Measurements from ENCODE around the gene PNPO. TPM values are rescaled to one million over a fixed set of nuclear protein-coding genes. Genes with fewer than 3 reads are reported as not detected.

The PNPO gene
- total RNA-seq, 2 donors from 2014 or later: 18.1 to 70.5 TPM

- DNase-seq: no peak
Measured at GRCh38 chr17:47981462-47981861, 40.1 kb downstream of the PNPO start.

GRCh38 chr17:47982091-47982617 lies 40.8 kb downstream of the PNPO start:
- intact Hi-C loops (cut with DNase I): no loop called here
- no peak for TF ChIP-seq CTCF (IDR thresholded peaks at IDR 0.05)
- Histone ChIP-seq H3K4me1 (no peaks in the 10 kb centered on the region), H3K4me3 (no peak overlapping the region), H3K9ac (ENCODE audit: low read depth in 2 of 2, low read length in 2 of 2) (no peak overlapping the region), H3K27ac (no peak overlapping the region), H3K9me3 (no peaks in the 10 kb centered on the region), H3K27me3 (no peaks in the 10 kb centered on the region), H3K36me3 (peaks cover 12% of the 10 kb centered on the region)
- no peak for DNase-seq

More at GRCh38 chr17:47981462-47981861, 40.1 kb downstream of the PNPO start:
- Histone ChIP-seq H3K36me3 (peaks cover 12% of the 10 kb centered on the region), H3K4me3 (no peak overlapping the region), H3K27ac (no peak overlapping the region), H3K4me1 (no peaks in the 10 kb centered on the region), H3K27me3 (no peaks in the 10 kb centered on the region), H3K9ac (ENCODE audit: low read depth in 2 of 2, low read length in 2 of 2) (no peak overlapping the region), H3K9me3 (no peaks in the 10 kb centered on the region)
- no peak for TF ChIP-seq CTCF (IDR thresholded peaks at IDR 0.05)
- intact Hi-C loops (cut with DNase I): no loop called here

- no peak overlapping the region for H3K4me3 ChIP-seq
- no peak for DNase-seq
- intact Hi-C loops (cut with DNase I): no loop called here
Measured at GRCh38 chr17:47982645-47983390, 41.4 kb downstream of the PNPO start.

GRCh38 chr17:47983492-47984223 lies 42.3 kb downstream of the PNPO start:
- Histone ChIP-seq H3K4me3 (no peak overlapping the region), H3K4me1 (no peaks in the 10 kb centered on the region), H3K36me3 (peaks cover 12% of the 10 kb centered on the region), H3K9ac (ENCODE audit: low read depth in 2 of 2, low read length in 2 of 2) (no peak overlapping the region), H3K27ac (no peak overlapping the region), H3K9me3 (no peaks in the 10 kb centered on the region), H3K27me3 (no peaks in the 10 kb centered on the region)
- no peak for TF ChIP-seq CTCF (IDR thresholded peaks at IDR 0.05)
- intact Hi-C loops (cut with DNase I): no loop called here
- no peak for DNase-seq

More at GRCh38 chr17:47982645-47983390, 41.4 kb downstream of the PNPO start:
- Histone ChIP-seq H3K9ac (ENCODE audit: low read depth in 2 of 2, low read length in 2 of 2) (no peak overlapping the region), H3K27me3 (no peaks in the 10 kb centered on the region), H3K4me1 (no peaks in the 10 kb centered on the region), H3K9me3 (no peaks in the 10 kb centered on the region), H3K36me3 (peaks cover 12% of the 10 kb centered on the region), H3K27ac (no peak overlapping the region)
- TF ChIP-seq CTCF (IDR thresholded peaks at IDR 0.05): no peak

- intact Hi-C loops (cut with DNase I): no loop called here
- Histone ChIP-seq H3K27me3 (no peaks in the 10 kb centered on the region), H3K4me3 (no peak overlapping the region), H3K9me3 (no peaks in the 10 kb centered on the region), H3K4me1 (no peaks in the 10 kb centered on the region), H3K27ac (no peak overlapping the region), H3K36me3 (peaks cover 5% of the 10 kb centered on the region), H3K9ac (ENCODE audit: low read depth in 2 of 2, low read length in 2 of 2) (no peak overlapping the region)
- no peak for TF ChIP-seq CTCF (IDR thresholded peaks at IDR 0.05)
- DNase-seq: no peak
Measured at GRCh38 chr17:47986520-47986919, 45.1 kb downstream of the PNPO start.

All from colonic mucosa (tissue), 4 donors.